ENCODE data around the gene ANTXR1.

ANTXR1 gene

DNA sequence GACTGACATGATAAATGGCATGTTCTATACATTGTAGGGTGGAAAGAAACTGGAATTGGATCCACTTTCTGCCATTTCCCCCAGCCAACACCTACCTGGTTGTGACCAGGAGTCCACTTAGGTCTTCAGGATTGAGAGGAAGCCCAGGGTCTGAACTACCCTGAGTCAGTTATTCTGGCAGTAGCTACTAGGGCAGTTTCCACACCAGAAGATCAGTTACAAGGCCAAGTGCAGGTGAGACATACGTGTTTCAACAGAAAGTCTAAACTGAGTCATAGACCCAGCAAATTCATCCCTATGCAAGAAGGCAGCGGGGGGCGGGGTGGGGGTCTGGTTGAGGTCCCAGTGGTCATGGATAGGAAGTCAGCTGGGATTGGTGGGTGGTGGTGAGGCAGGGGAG, 21.9 kb downstream of the ANTXR1 start:
- no peak for DNase-seq

DNA sequence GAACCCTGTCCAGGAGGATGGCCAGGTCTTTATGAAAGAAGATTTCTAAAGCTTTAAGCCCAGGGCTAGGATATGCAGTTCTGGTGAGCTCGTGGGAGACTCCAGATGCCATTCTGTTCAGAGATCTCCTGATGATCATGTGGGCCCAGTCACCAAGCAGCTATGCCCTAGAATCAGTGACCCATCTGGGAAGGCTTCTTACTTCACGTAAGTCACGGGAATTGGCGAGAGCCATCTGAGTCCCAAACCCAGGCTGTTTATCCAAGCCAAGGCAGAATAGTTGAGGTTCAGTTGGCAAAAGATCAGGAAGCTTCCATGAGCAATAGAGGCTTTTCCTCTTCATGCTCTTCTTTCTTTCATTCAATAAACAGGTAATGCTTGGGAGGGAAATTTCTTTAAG, 23.9 kb downstream of the ANTXR1 start:
- DNase-seq: no peak

DNA sequence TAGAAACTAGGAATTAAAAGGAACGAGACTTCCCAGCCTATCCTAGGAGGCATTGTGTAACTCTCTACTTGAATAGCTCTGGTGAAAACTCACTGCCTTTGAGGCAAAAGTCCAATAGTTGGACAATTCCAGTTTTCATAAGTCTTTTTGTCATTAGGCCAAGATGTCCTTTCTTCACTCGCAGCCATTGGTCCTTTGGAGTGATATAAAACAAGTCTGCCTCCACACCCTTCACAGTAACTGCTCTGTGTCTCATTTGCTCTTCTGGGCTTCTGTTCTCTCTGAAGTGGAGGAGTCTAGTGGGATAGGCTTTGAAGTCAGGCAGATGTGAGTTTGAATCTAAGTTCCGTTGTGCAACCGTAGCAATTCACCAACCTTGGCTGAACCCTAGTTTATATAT, 28.2 kb downstream of the ANTXR1 start:
- no peak for DNase-seq

DNA sequence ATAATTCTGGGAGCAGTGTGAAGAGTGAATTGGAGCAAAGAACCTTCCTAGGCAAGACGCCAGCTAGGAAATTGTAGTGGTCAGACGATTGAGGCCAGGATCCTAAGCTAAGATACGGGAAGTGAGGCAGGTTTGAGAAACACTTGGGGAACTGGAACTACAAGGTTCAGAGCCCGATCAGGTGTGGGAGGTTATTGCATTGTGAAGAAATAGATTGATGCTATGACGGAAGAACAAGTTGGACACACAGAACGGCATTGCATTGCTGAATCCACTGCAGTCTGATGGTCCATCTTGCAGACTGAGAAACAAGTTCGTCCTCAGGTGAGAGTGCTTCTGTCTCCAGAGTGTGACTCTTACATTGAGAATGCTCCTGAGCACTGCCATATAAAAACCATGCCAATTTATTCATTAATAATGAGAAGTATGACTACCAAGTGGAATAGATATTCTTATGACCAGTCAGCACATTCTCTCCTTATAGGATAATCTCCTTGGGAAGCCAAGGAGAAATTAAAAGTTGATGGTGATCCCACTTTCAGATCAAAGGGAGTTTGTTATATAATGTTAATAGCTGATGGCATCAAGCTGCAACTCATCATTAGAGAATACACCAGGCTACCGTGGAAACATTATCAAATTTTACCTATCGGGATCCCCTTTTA, 30.9 kb downstream of the ANTXR1 start:
- DNase-seq: no peak

DNA sequence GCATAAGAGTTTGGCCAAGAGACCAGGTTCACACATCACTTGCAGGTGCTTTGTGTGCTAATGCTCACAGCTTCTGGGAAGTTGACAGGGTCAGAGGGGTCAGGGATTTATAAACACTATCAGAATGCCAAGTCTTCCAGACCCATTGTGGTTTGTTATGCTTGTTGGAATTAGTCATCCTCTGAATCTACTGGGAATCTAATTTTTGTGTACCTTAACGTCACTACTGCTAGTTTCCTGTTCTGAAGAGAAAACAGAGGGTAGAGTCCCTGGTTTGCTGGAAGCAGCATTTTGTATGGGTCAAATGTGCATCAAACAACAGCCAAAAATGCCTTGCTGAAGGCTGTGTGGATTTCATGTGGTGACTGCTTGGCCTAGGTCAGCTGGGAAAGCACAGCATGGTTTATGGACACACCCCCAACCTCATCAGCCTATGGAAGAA, 33.3 kb downstream of the ANTXR1 start:
- no peak for DNase-seq

DNA sequence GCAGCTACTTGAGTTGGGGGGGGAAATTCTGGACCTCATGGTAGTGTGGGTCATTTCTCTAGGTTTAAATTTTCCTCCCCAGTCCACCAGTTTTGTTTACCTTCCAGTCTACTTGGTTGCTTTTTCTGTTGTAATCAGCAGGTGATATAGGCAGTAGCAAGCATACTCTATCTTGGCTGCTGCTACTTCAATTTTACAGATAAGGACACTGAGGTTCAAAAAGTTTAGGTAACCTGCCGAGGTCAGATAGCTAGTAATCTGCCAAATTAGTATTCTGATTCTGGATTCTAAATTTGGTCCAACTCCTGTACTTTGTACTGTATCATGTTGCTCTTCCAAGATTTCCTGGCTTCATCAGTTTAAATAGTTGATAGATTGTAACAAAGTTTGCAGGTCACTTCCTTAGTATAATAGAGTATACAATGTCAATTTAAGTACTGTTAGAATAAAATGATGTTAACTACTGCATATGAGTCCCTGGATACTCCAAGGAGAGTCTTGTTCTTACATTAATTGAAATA, 34.7 kb downstream of the ANTXR1 start:
- DNase-seq: no peak

DNA sequence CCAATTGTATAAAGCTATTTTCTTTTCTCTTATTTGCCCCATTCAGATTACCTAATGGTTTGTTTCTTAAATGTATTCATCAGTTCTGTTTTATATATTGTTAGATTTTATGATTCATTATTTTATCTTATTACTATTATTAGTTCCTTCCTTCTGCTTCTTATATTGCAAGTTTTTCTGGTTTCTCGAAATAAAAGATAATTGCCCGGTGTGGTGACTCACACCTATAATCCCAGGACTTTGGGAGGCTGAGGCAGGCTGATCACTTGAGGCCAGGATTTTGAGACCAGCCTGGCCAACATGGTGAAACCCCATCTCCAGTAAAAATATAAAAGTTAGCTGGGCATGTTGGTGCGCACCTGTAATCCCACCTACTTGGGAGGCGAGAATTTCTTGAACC, 37.8 kb downstream of the ANTXR1 start:
- no peak for DNase-seq

DNA sequence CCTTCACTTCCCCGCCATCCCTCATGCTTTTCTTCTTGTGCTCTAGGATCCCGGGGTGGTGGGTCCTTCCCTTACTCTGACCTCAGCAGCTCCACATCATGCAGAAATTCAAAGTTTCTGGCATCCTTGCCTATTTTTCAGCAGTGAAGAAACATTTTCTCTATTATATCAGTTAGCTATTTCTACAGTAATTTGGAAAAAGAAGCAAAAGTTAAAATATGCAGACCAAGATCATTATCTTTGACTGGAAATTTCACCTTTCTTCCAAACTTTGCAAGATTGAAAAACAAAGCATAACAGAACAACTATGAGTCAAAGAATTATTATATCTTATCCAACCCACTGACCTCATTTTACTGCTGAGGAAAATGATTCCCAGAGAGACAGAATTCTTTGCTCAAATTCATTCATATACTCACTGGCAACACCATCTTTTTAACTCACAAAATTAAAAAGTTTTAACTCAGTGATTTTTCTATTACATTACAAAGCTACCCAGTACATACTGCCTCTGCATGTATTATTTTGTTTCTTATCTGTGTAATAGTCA, 40.5 kb downstream of the ANTXR1 start:
- no peak for DNase-seq

DNA sequence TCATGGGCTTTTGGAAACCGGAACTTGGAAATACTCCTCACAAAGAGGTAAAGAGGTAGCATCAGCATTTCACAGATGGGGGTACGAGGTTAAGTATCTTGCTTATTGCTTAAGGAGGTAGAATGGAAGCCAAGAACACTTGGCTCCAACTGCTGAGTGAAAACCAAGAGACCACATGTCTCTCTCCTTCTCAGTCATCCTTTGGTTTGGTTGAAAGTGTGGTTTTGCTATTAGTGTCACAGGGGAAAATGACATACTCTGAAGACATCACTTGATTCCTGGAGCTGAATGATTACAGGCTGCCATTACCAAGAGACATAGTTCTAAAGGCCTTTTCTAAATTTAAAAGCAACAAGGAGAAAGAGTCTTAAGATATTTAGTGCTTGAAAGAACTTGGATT, 41.5 kb downstream of the ANTXR1 start:
- no peak for DNase-seq

DNA sequence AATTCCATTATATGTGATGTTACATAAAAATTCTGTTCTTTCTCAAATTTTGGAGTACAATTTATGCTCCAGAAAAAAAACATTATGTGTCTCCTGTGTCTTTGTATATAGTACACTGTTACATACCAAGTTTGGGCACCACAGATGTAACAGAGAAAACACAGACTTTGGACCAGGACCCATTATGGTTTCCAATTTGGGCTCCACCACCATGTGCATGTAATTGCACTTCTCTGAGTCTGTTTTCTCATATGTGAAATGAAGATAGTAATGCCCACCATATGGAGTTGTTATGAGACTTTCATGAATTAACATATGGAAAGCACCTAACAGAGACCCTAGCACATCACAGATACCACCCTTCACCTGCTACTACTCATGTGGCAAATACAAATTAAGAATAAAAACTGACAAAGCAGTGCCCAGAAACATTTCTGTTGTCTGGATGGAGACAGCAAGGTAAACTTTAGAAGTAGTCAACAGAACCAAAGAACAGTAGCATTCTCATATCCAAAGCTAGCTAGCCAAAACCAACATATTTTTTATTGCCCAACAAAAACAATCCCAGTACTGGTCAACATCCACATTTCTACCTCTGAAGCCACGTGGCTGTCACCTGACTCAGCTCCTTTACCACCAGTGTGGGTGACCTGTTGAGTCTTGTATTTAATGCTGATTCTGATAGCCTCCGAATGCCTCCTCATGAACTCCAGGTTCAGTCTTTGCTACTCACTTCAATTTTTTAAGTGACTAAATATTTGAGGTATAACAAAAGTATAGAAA, 42.9 kb downstream of the ANTXR1 start:
- DNase-seq: no peak

DNA sequence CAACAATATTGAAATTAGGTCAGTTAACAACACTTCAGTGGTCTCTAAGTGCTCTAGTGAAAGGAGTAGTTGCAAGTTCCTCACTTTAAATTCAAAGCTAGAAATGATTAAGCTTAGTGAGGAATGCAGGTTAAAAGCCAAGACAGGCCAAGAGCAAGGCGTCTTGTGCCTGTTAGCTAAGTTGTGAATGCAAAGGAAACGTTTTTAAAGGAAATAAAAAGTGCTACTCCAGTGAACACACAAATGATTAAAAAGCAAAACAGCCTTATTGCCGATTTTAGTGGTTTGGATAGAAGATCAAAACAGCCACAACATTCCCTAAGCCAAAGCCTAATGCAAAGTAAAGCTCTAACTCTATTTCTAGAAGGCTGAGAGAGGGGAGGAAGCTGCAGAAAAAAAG, 44.7 kb downstream of the ANTXR1 start:
- no peak for DNase-seq

DNA sequence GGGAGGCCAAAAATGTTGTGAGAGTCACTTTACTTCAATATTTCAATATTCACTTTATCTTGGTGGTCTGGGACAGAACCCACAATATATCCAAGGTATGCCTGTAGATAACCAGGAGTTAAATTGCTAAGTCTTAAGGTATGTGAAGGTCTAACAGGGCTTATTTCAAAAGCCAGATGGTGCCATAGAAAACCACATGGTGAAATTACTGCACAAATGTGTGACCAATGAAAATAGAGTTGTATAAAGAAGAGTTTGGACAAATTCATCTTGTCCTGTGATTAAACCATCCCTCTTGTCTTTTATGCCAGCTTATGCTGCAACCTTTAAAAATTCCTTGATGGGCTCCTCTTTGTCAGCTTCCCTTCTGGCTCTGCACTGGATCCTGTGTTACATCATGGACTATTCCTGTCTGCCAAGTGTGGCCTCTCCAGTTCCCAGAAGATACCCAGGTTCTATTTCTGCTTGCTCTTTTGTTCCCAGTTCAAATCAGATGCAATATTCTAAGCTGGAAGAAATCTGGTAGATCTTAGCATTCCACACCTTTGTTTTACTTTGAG, 46.8 kb downstream of the ANTXR1 start:
- DNase-seq: no peak

DNA sequence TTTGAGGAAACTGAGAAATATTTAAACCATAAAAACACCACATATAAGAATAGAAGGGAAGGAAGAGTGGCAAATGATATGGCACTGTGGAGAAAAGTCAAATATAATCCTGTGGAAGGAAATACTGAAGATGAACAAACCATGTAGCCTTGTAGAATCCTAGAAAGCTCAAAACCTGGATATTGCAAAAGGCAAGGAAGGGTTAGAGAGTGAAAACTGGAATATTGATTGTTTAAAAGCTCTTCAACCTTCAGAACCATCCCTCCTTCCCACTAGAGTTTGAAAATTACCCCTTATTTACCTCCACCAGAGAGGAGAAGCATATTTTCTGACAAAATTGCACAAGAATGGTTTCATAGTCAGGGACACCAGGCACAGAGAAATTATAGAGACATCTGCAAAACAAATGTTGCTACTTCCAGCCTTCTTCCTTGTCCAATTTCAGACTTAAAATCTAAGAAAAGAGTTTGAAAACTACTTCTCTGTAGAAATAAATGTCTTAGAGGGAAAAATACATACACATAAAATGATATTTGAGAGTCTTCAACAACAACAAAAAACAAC, 48.0 kb downstream of the ANTXR1 start:
- no peak for DNase-seq

DNA sequence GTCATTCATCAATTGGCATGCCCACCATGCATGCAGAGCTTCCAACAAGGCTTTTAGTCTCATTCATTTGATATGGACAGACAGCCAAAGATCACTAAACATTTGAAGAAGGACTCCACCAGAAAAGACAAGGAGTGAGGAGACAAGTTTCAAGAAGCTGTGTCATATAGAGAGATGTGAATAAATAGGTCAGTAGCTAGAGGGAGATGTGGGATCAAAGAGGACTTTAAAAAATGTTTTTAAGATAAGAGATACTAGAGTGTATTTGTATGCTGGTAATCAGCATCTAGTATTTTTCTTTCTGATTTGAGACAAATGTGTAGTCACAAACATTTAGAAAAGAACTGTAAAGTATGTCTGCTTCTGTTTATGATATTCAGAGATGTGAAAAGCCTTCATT, 48.5 kb downstream of the ANTXR1 start:
- DNase-seq: no peak

DNA sequence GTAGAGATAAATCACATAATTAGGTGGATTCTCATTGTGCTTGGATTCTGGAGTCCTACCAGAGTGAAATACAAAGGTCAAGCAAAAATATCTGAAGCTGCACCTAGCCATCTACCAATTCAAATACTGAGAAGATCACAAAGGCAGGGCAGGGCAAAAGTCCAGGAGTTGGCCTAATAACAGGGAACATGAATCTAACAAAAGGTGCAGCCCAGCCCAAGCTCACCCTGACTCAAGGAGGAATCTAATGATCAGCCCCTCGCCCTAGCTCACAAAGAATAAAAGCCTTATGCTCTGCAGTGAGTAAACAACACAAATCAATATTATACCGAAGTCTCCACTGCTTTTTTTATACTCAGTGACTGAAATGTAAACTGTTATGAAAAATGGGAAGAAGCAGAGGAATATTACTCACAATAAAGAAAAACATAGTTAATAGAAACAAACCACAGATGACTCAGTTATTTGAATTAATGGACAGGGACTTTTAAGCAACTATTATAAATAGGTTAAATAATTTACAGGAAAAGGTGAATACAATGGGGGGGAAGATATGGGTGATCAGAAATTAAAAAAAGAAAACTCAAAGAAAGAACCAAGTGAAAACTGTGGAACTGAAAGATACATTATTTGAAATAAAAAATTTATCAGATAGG, 49.5 kb downstream of the ANTXR1 start:
- DNase-seq: no peak

DNA sequence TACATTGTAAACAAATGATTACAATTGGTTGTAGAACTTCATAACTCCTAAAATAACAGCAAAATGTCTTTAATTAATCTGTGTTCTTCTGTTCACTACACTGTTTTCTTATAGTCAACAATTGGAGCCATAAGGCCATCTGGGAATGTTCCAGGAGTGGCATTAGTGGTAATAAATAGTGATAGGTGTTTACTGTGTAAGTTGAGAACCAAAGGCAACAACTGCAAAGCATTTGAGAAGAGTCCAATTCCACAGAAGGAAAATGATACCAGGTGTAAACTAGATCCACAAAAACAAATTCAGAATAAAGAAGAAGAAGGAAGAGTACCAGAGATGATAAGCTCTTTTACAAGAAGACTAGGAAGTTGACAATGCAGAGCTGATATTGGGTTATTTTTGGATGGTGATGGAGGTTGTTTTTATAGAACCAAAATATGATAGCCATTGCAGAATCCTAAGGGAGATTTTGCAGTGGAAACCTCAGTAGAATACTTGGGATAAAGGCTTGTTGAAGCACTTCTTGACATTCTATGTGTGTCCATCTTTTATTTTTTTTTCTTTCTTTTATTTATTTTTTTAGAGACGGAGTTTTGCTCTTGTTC, 52.9 kb downstream of the ANTXR1 start:
- DNase-seq: no peak

DNA sequence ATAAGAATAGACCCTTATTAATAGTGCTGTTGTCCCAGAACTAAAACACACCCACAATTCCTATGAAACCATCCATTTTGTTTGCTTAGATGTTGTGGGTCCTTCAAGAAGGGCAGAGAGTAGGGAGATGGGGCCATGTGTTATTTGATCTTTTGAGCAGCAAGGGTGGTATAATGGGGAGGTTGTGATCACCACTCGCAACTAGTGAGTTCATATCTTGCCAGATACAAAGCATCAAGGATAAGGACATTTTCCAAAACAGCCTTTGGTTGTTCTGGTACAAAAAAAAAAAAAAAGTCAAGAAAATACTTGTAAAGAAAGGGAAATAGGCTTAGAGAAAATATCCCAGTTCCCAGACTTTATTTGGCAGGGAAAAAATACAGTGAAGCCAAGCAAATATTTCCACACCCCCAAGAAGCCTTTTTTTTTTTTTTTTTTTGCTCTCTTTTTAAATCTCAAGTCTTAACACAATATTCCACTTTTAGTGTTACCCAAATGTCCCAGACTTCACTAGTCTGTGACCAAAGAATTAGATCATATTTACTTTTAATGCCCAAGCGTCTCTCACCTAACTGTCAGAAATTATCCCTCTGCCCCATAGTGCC, 54.1 kb downstream of the ANTXR1 start:
- no peak for DNase-seq

DNA sequence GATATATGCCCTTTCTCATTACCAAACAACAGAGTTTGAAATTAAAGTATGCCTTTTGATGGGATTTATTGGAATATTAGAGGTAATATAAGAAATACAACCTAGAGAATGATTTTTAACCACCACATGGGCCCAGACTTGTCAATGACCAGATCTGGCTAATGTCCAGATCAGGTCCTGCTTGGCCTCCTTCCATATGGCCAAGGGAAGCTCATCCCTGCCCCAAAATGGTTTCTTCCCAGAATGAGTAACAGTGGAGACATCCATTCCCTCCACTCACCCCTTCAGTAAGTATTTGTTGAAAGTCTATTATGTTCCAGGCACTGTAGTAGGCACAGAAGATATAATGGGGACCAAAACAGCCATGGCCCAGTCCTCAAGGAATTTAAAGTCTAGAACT, 54.9 kb downstream of the ANTXR1 start:
- DNase-seq: no peak

DNA sequence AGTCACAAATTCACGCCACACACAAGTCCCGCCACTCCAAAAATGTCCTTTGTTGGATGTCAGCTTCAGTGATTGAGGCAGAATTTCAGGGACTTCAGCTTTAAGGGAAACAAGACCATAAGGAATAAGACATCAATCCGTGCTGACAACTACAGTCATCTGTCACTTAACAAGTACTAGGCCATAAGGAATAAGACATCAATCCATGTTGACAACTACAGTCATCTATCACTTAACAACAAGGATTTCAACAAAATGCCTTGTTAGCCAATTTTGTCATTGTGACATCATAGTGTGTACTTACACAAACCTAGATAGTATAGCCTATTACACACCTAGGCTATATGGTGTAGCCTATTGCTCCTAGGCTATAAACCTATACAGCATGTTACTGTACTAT, 58.0 kb downstream of the ANTXR1 start:
- no peak for DNase-seq

DNA sequence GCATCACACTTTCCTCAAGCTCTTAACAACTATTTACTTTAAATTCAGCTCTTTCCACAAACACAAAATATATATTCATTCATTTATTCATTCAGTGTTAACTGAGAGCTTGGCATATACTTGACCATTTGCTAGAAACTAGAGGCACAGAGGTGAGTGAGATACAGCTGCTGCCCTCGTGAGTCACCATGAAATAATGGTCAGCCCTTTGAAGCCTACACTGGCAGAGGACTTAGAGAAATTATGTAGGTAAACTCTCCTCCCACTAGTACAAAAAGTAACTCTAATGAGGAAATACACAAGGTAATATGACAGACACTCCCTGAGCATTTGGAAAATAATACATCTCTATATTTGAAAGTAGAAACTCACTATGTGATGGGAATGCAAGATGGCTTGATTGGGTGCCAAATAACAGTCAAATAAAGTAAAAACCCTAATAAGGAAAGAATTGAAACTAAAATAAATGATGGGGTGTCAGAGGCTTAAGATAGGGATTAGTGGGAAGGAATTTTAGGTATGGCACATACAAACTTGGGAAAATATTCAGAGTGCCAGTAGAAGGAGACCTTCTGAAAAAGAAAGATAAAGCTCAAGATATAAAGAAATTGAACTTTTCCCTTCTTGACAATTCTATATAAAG, 61.1 kb downstream of the ANTXR1 start:
- no peak for DNase-seq

DNA sequence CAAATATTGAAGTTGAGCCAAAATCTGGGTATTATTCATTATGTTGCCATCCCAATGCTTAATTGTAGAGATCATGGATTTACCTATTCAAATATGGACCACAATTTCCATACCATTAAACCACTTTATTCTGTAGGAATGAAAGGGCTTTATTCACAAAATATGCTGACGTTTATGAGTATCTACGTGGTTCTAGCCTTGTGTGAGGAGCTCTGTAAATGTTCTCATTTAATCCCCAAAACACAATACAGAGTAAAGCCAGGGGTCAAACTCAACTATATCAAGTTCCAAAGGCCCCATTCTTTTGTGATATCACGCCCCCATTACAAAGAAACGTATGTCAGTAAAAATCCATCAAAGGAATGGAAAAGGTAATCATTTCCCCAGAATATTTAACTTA, 61.9 kb downstream of the ANTXR1 start:
- no peak for DNase-seq

DNA sequence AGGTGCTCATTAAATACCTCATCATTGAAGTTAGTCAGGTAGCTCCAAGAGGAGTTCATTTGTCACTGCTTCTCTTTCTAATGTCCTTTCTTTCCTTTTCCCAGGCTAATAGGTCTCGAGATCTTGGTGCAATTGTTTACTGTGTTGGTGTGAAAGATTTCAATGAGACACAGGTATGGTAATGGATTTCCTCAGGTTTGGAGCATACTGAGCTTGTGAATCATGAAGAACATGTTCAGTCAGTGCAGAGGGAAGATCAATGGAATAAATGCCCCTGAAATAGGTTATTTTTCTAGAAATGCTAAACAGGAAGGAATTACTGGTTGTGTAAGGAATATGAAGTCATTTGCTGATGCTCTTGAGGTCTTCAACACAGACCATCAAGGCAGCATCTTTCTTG, 62.5 kb downstream of the ANTXR1 start:
- no peak for DNase-seq

Data from AML-193 (cell line).